ENCODE data around the gene USH1C. TPM values are rescaled to one million over a fixed set of nuclear protein-coding genes. Genes with fewer than 3 reads are reported as not detected.

USH1C gene
- total and polyA plus RNA-seq, 9 of the 15 experiments (the other 6 are each of a cell fraction or from before 2014, with no cell fraction given), result 0.04 TPM; not detected in 8

- H3K27me3 ChIP-seq (ENCODE audit: control insufficient read depth in 2 of 2, insufficient read depth in 2 of 2, low read length in 2 of 2), result peaks cover 0 to 19% of the 10 kb centered on the region in 2 experiments; a peak in 2 of 5 replicates
- DNase-seq (ENCODE audit: extremely low read depth in 1 of 4, low spot score in 3 of 4) (no peak), ATAC-seq (peak; percentile 81), FAIRE-seq (no peak)
- H3K79me2 ChIP-seq (ENCODE audit: control insufficient read depth, insufficient read depth, low read length), result no peaks in the 10 kb centered on the region
- 0 out of 2 replicates have a peak, but pooled peaks cover 6% of the 10 kb centered on the region for H4K20me1 ChIP-seq (replicated peaks; ENCODE audit: control insufficient read depth, insufficient read depth, low read length)
- TF ChIP-seq, protein P1, sequence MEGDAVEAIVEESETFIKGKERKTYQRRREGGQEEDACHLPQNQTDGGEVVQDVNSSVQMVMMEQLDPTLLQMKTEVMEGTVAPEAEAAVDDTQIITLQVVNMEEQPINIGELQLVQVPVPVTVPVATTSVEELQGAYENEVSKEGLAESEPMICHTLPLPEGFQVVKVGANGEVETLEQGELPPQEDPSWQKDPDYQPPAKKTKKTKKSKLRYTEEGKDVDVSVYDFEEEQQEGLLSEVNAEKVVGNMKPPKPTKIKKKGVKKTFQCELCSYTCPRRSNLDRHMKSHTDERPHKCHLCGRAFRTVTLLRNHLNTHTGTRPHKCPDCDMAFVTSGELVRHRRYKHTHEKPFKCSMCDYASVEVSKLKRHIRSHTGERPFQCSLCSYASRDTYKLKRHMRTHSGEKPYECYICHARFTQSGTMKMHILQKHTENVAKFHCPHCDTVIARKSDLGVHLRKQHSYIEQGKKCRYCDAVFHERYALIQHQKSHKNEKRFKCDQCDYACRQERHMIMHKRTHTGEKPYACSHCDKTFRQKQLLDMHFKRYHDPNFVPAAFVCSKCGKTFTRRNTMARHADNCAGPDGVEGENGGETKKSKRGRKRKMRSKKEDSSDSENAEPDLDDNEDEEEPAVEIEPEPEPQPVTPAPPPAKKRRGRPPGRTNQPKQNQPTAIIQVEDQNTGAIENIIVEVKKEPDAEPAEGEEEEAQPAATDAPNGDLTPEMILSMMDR (IDR thresholded peaks at IDR 0.05 in 2 of 3, conservative IDR thresholded peaks at IDR 0.05 in 1 of 3; ENCODE audit: insufficient read depth in 2 of 3, low read depth in 1 of 3, low read length in 3 of 3), result peak in 2 of 3 experiments; percentile 9 to 21; a peak in 2 of 6 replicates
- no peak for TF ChIP-seq GTF2A2 (tag; IDR thresholded peaks at IDR 0.05)
- H2AFZ ChIP-seq (ENCODE audit: low read depth, low read length), result no peak overlapping the region
- intact Hi-C loops (cut with micrococcal nuclease), result no loop called here
- H3K27ac ChIP-seq (ENCODE audit: extremely low read depth, low read depth, low read length), result no peak overlapping the region
- H3K9me1 ChIP-seq (ENCODE audit: control insufficient read depth, insufficient read depth, low read length), result no peaks in the 10 kb centered on the region
- in situ Hi-C loops (cut with MboI), result no loop called here
- ChIA-PET CTCF (ENCODE audit: low intra/inter-chr PET ratio) (no interaction called here), POLR2A (no interaction called here)
- no TSS peak for BruUV-seq (replicated peaks)
- no peaks in the 10 kb centered on the region; a peak in 1 of 5 replicates for H3K4me1 ChIP-seq (replicated peaks in 1 of 2; ENCODE audit: control insufficient read depth in 2 of 2, insufficient read depth in 2 of 2, low read length in 2 of 2)
- no peak overlapping the region for H3K4me3 ChIP-seq
- H3K9me3 ChIP-seq (replicated peaks; ENCODE audit: control insufficient read depth, insufficient read depth, low read depth, low read length), result no peaks in the 10 kb centered on the region
- H3K36me3 ChIP-seq (ENCODE audit: control insufficient read depth, insufficient read depth, low read length), result no peaks in the 10 kb centered on the region
- H3K4me2 ChIP-seq (ENCODE audit: insufficient read depth, low read length), result no peak overlapping the region
- peak overlapping the region in 1 of 2 experiments; percentile 56; a peak in 1 of 4 replicates for H3K9ac ChIP-seq (ENCODE audit: insufficient read depth in 1 of 2, low read depth in 2 of 2, low read length in 2 of 2)
Measured at GRCh38 chr11:17563231-17563646, 19.0 kb upstream of the USH1C start.

- FAIRE-seq (no peak), DNase-seq (ENCODE audit: extremely low read depth in 1 of 4, low spot score in 3 of 4) (no peak), ATAC-seq (peak; percentile 33; the same call in 1 of the 3 replicates)
- WGBS (ENCODE audit: insufficient coverage, low coverage, missing lambda C conversion rate), result 5% methylated on average over 9 of the region's 9 CpGs
- H3K9me3 ChIP-seq (replicated peaks; ENCODE audit: control insufficient read depth, insufficient read depth, low read depth, low read length), result no peaks in the 10 kb centered on the region
- H2AFZ ChIP-seq (ENCODE audit: low read depth, low read length), result no peak overlapping the region
- H3K9ac ChIP-seq (ENCODE audit: insufficient read depth in 1 of 2, low read depth in 2 of 2, low read length in 2 of 2), result no peak overlapping the region
- no peaks in the 10 kb centered on the region for H3K79me2 ChIP-seq (ENCODE audit: control insufficient read depth, insufficient read depth, low read length)
- H3K4me2 ChIP-seq (ENCODE audit: insufficient read depth, low read length), result no peak overlapping the region
- no peak overlapping the region for H3K27ac ChIP-seq (ENCODE audit: extremely low read depth, low read depth, low read length)
- H3K4me3 ChIP-seq, result no peak overlapping the region
- CTCF ChIA-PET (ENCODE audit: low intra/inter-chr PET ratio), result no interaction called here
- H3K36me3 ChIP-seq (ENCODE audit: control insufficient read depth, insufficient read depth, low read length), result no peaks in the 10 kb centered on the region
- intact Hi-C loops (cut with micrococcal nuclease), result no loop called here
- POLR2A ChIA-PET, result no interaction called here
- in situ Hi-C loops (cut with MboI), result no loop called here
- H3K9me1 ChIP-seq (ENCODE audit: control insufficient read depth, insufficient read depth, low read length), result no peaks in the 10 kb centered on the region
- no TSS peak for BruUV-seq (replicated peaks)
- no peaks in the 10 kb centered on the region; a peak in 1 of 5 replicates for H3K4me1 ChIP-seq (replicated peaks in 1 of 2; ENCODE audit: control insufficient read depth in 2 of 2, insufficient read depth in 2 of 2, low read length in 2 of 2)
- peaks cover 6% of the 10 kb centered on the region; the same call in 1 of the 2 replicates for H4K20me1 ChIP-seq (replicated peaks; ENCODE audit: control insufficient read depth, insufficient read depth, low read length)
- peaks cover 2 to 22% of the 10 kb centered on the region in 2 experiments; a peak in 2 of 5 replicates for H3K27me3 ChIP-seq (ENCODE audit: control insufficient read depth in 2 of 2, insufficient read depth in 2 of 2, low read length in 2 of 2)
- TF ChIP-seq CEBPB (tag; IDR thresholded peaks at IDR 0.05), result no peak
- TF ChIP-seq ZNF239 (CRISPR knock-in tag; IDR thresholded peaks at IDR 0.05), result no peak
- TF ChIP-seq, protein P2, sequence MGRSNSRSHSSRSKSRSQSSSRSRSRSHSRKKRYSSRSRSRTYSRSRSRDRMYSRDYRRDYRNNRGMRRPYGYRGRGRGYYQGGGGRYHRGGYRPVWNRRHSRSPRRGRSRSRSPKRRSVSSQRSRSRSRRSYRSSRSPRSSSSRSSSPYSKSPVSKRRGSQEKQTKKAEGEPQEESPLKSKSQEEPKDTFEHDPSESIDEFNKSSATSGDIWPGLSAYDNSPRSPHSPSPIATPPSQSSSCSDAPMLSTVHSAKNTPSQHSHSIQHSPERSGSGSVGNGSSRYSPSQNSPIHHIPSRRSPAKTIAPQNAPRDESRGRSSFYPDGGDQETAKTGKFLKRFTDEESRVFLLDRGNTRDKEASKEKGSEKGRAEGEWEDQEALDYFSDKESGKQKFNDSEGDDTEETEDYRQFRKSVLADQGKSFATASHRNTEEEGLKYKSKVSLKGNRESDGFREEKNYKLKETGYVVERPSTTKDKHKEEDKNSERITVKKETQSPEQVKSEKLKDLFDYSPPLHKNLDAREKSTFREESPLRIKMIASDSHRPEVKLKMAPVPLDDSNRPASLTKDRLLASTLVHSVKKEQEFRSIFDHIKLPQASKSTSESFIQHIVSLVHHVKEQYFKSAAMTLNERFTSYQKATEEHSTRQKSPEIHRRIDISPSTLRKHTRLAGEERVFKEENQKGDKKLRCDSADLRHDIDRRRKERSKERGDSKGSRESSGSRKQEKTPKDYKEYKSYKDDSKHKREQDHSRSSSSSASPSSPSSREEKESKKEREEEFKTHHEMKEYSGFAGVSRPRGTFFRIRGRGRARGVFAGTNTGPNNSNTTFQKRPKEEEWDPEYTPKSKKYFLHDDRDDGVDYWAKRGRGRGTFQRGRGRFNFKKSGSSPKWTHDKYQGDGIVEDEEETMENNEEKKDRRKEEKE (IDR thresholded peaks at IDR 0.05; ENCODE audit: borderline replicate concordance in 1 of 2, control insufficient read depth in 1 of 2, low read depth in 2 of 2, low read length in 1 of 2), result no peak
- TF ChIP-seq BRF2 (IDR thresholded peaks at IDR 0.05; ENCODE audit: borderline replicate concordance, insufficient read depth, insufficient read length), result no peak
- TF ChIP-seq DMBX1 (CRISPR knock-in tag; IDR thresholded peaks at IDR 0.05; ENCODE audit: borderline replicate concordance), result no peak
- no peak for TF ChIP-seq XRCC3 (IDR thresholded peaks at IDR 0.05)
- no peak for TF ChIP-seq ZBTB1 (CRISPR knock-in tag; IDR thresholded peaks at IDR 0.05; ENCODE audit: borderline replicate concordance, low read depth)
Measured at GRCh38 chr11:17561526-17561925, 17.3 kb upstream of the USH1C start.
